ENCODE results near the gene EFNA1.

DNA sequence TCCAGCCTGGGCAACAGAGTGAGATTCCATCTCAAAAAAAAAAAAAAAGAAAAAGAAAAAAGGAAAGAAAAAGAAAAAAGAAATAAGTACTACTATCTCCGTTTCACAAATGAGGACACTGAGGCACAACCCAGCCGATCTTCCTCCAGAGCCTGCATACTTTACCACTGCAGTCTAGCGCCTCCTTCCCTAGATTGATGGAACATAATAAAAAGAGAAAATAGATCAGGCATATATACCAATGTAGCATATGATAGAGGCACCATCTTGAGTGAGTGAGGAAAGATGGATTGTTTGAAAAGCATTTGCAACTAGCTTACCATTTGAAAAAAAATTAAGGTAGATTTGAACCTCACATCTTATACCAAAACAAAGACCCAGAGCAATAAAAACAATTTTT, 17.8 kb downstream of the EFNA1 start:
- TF ChIP-seq, protein P1, sequence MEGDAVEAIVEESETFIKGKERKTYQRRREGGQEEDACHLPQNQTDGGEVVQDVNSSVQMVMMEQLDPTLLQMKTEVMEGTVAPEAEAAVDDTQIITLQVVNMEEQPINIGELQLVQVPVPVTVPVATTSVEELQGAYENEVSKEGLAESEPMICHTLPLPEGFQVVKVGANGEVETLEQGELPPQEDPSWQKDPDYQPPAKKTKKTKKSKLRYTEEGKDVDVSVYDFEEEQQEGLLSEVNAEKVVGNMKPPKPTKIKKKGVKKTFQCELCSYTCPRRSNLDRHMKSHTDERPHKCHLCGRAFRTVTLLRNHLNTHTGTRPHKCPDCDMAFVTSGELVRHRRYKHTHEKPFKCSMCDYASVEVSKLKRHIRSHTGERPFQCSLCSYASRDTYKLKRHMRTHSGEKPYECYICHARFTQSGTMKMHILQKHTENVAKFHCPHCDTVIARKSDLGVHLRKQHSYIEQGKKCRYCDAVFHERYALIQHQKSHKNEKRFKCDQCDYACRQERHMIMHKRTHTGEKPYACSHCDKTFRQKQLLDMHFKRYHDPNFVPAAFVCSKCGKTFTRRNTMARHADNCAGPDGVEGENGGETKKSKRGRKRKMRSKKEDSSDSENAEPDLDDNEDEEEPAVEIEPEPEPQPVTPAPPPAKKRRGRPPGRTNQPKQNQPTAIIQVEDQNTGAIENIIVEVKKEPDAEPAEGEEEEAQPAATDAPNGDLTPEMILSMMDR (IDR thresholded peaks at IDR 0.05), result peak; percentile 10
- TF ChIP-seq EZH2phosphoT487 (IDR thresholded peaks at IDR 0.05) (no peak), EZH2 (IDR thresholded peaks at IDR 0.05) (no peak)

Measured in neural progenitor cell (in vitro differentiated cells).